GOT3 (cell line): ENCODE data around the gene TRMT44.

Experiments used
- DNase-seq: peaks from one replicate; lab custom pipeline; 2025; ENCODE audit warnings: mixed read lengths; lab: John Stamatoyannopoulos, UW

The TRMT44 gene

GRCh38 chr4:8434251-8435073, 6.1 kb upstream of the TRMT44 start:
- DNase-seq, result no peak

GRCh38 chr4:8435656-8436121, 4.9 kb upstream of the TRMT44 start:
- no peak for DNase-seq

- no peak for DNase-seq
These were observed 3.3 kb upstream of the TRMT44 start for GRCh38 chr4:8437281-8437680.

- no peak for DNase-seq
These were observed 1.8 kb upstream of the TRMT44 start for GRCh38 chr4:8438743-8439142.

- DNase-seq, result no peak
These were observed 1.4 kb upstream of the TRMT44 start for GRCh38 chr4:8439168-8439567.

GRCh38 chr4:8439914-8440491, 574 bp upstream of the TRMT44 start:
- no peak for DNase-seq

- DNase-seq, result no peak
These were observed 1.0 kb downstream of the TRMT44 start for GRCh38 chr4:8441499-8442091.

- no peak for DNase-seq
These were observed 2.2 kb downstream of the TRMT44 start for GRCh38 chr4:8442596-8443358.

GRCh38 chr4:8443801-8444200, 3.2 kb downstream of the TRMT44 start:
- DNase-seq, result no peak

GRCh38 chr4:8446122-8446521, 5.5 kb downstream of the TRMT44 start:
- DNase-seq, result no peak

GRCh38 chr4:8451440-8452182, 11.0 kb downstream of the TRMT44 start:
- no peak for DNase-seq

GRCh38 chr4:8453957-8454356, 13.4 kb downstream of the TRMT44 start:
- no peak for DNase-seq

GRCh38 chr4:8457646-8458252, 17.2 kb downstream of the TRMT44 start:
- DNase-seq, result no peak

- DNase-seq, result no peak
These were observed 19.4 kb downstream of the TRMT44 start for GRCh38 chr4:8459867-8460445.

- no peak for DNase-seq
These were observed 20.5 kb downstream of the TRMT44 start for GRCh38 chr4:8461086-8461485.

- no peak for DNase-seq
These were observed 21.0 kb downstream of the TRMT44 start for GRCh38 chr4:8461616-8462015.

GRCh38 chr4:8463811-8464210, 23.2 kb downstream of the TRMT44 start:
- no peak for DNase-seq

- no peak for DNase-seq
These were observed 23.8 kb downstream of the TRMT44 start for GRCh38 chr4:8464381-8464780.

GRCh38 chr4:8465615-8466611, 25.3 kb downstream of the TRMT44 start:
- no peak for DNase-seq

- DNase-seq, result no peak
These were observed 26.4 kb downstream of the TRMT44 start for GRCh38 chr4:8467016-8467415.
